Endothelial cell of umbilical vein (primary cell): ENCODE measurements around the gene PLPP7.

Experiments used
- CTCF ChIP-seq, 2 donors: IDR thresholded peaks; 1 replicate in 1 of 2; 2 replicates in 1 of 2; pipeline ENCODE4 v1.5.1; 2011; ENCODE audit warnings: low read length in 2 of 2, mild to moderate bottlenecking in 2 of 2, moderate library complexity in 2 of 2, control low read depth in 1 of 2, inconsistent platforms in 1 of 2, low read depth in 1 of 2; ENCODE audit not compliant: insufficient read depth in 1 of 2; ENCODE audit errors: extremely low read depth in 1 of 2
- EZH2 ChIP-seq: IDR thresholded peaks from 2 replicates; pipeline ENCODE4 v1.6.1; 2012; ENCODE audit warnings: borderline replicate concordance, low read depth, mild to moderate bottlenecking, moderate library complexity, low read length, inconsistent platforms; ENCODE audit not compliant: severe bottlenecking
- GATA2 ChIP-seq: IDR thresholded peaks from 2 replicates; pipeline ENCODE4 v1.7.0; 2011; ENCODE audit warnings: low read depth, mild to moderate bottlenecking, moderate library complexity, mixed read lengths, low read length; ENCODE audit not compliant: insufficient read length, insufficient read depth
- JUN ChIP-seq: IDR thresholded peaks from 2 replicates; pipeline ENCODE4 v1.6.1; 2011; ENCODE audit warnings: borderline replicate concordance, low read depth; ENCODE audit not compliant: insufficient read length, insufficient read depth
- MAX ChIP-seq: IDR thresholded peaks from 2 replicates; pipeline ENCODE4 v1.6.1; 2011; ENCODE audit not compliant: insufficient read depth, insufficient read length
- MYC ChIP-seq: IDR thresholded peaks from one replicate; pipeline ENCODE4 v1.6.1; 2011; ENCODE audit warnings: mild to moderate bottlenecking, low read depth, low read length
- POLR2A ChIP-seq: IDR thresholded peaks from 2 replicates; pipeline ENCODE4 v1.6.1; 2012; ENCODE audit warnings: low read depth, mild to moderate bottlenecking, control low read depth, low read length
- POLR2AphosphoS5 ChIP-seq: IDR thresholded peaks from 2 replicates; pipeline ENCODE4 v1.6.1; 2012; ENCODE audit warnings: low read depth, mild to moderate bottlenecking, control low read depth, low read length, moderate library complexity; ENCODE audit not compliant: insufficient read depth

- TF ChIP-seq MAX (no peak), CTCF (IDR thresholded peaks at IDR 0.05; ENCODE audit: extremely low read depth in 1 of 2, insufficient read depth in 1 of 2, low read depth in 1 of 2, low read length in 2 of 2) (no peak), EZH2 (no peak), JUN (no peak), POLR2A (no peak), MYC (no peak), POLR2AphosphoS5 (no peak), GATA2 (no peak)
Observed at GRCh38 chr9:131252120-131252519, 37.4 kb upstream of the PLPP7 start.
